ENCODE results near the gene JARID2.

Gene JARID2

GRCh38 chr6:15426395-15426794, 180.5 kb downstream of the JARID2 start:
- DNase-seq (ENCODE audit: low read depth) = peak; percentile 76
- TF ChIP-seq CTCF (IDR thresholded peaks at IDR 0.05; ENCODE audit: control insufficient read depth, extremely low read depth, insufficient read depth) = no peak

GRCh38 chr6:15426901-15427300, 181.0 kb downstream of the JARID2 start:
- DNase-seq (ENCODE audit: low read depth) = no peak
- no peak overlapping the region for H3K4me3 ChIP-seq (ENCODE audit: low read depth, low read length)
- TF ChIP-seq CTCF (IDR thresholded peaks at IDR 0.05; ENCODE audit: control insufficient read depth, extremely low read depth, insufficient read depth) = no peak

More at GRCh38 chr6:15426395-15426794, 180.5 kb downstream of the JARID2 start:
- no peak overlapping the region for H3K4me3 ChIP-seq (ENCODE audit: low read depth, low read length)

GRCh38 chr6:15427331-15428070, 181.6 kb downstream of the JARID2 start:
- H3K4me3 ChIP-seq (ENCODE audit: low read depth, low read length) = no peak overlapping the region
- DNase-seq (ENCODE audit: low read depth) = no peak
- TF ChIP-seq CTCF (IDR thresholded peaks at IDR 0.05; ENCODE audit: control insufficient read depth, extremely low read depth, insufficient read depth) = no peak

- H3K4me3 ChIP-seq (ENCODE audit: low read depth, low read length) = no peak overlapping the region
- no peak for DNase-seq (ENCODE audit: low read depth)
- TF ChIP-seq CTCF (IDR thresholded peaks at IDR 0.05; ENCODE audit: control insufficient read depth, extremely low read depth, insufficient read depth) = no peak
Observed at GRCh38 chr6:15429141-15430110, 183.6 kb downstream of the JARID2 start.

- no peak overlapping the region for H3K4me3 ChIP-seq (ENCODE audit: low read depth, low read length)
- no peak for TF ChIP-seq CTCF (IDR thresholded peaks at IDR 0.05; ENCODE audit: control insufficient read depth, extremely low read depth, insufficient read depth)
- no peak for DNase-seq (ENCODE audit: low read depth)
Observed at GRCh38 chr6:15430186-15430585, 184.3 kb downstream of the JARID2 start.

GRCh38 chr6:15430931-15431405, 185.1 kb downstream of the JARID2 start:
- H3K4me3 ChIP-seq (ENCODE audit: low read depth, low read length) = no peak overlapping the region
- no peak for DNase-seq (ENCODE audit: low read depth)
- TF ChIP-seq CTCF (IDR thresholded peaks at IDR 0.05; ENCODE audit: control insufficient read depth, extremely low read depth, insufficient read depth) = no peak
